EL (cell line): Measurements from ENCODE around the gene C3orf18.

Source experiments
- DNase-seq: peaks from one replicate; pipeline ENCODE4 v3.0.0-alpha.2; 2016

Gene C3orf18

GRCh38 chr3:50567386-50568167 is at the start of gene C3orf18:
Gene C3orf18, minus strand, starts transcription at chr3:50567747. Its CDS starts 2,048 bp downstream, at chr3:50565699.
- peak; percentile 92 for DNase-seq

- DNase-seq = peak; percentile 90
Measured at GRCh38 chr3:50616770-50617095, 49.2 kb upstream of the C3orf18 start.

- DNase-seq = peak; percentile 81
Measured at GRCh38 chr3:50616003-50616769, 48.6 kb upstream of the C3orf18 start.

DNA sequence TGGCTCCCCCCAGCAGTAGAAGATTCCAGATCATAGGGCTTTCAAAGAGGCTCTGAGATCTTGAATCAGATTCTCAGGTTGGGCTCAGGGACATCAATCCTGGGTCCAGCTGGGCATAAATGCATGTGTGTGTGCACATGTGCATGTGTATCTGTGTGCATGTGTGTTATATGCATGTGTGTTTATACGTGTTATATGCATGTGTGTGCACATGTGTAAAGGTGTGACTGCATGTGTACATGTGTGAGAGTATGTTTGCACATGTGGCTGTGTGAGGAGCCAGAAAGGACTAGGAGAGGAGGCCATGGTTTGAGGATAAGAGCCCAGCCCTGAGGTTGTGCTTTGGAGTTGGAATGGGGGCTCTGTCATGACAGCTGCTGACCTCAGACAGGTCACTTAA is 47.6 kb upstream of the C3orf18 start:
- no peak for DNase-seq

DNA sequence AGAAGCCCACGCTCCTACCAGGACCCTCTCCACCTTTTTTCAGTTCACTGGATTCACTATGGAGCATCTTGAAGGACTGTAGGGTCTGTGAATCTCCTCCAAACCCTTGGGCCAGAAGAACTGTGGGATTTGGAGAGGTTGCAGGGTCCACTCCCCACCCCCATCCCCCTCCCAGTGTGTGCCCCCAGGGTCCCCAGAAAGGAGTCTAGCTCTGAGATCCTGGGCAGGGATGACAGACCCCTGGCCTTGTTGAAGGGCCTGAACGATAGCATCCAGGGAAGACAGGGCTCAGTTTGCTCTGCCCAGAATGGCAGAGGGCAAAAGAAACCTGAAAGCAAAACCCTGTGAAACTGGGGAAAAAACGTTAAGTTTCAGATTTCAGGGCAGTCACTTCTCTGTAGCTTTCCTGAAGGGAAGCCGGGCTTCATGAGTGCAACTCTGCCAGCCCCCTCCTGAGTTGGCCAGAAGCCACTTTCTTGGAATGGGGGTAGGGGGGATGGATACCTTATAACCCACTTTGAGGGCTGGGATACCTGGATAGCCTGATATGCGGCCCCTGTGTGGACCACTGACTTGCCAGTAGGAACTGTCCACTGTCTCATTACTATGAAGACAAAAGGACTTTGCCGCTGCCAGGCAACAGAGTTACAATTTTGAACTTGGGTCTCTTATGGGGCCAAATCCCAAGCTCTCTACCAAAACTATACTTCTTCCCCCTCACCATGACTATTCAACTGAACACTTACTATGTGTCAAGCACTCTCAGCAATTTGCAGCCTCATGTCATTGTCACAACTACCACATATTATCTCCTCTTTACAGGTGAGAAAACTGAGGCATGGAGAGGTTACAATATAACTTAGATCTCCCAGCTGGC is 45.7 kb upstream of the C3orf18 start:
- DNase-seq = no peak

DNA sequence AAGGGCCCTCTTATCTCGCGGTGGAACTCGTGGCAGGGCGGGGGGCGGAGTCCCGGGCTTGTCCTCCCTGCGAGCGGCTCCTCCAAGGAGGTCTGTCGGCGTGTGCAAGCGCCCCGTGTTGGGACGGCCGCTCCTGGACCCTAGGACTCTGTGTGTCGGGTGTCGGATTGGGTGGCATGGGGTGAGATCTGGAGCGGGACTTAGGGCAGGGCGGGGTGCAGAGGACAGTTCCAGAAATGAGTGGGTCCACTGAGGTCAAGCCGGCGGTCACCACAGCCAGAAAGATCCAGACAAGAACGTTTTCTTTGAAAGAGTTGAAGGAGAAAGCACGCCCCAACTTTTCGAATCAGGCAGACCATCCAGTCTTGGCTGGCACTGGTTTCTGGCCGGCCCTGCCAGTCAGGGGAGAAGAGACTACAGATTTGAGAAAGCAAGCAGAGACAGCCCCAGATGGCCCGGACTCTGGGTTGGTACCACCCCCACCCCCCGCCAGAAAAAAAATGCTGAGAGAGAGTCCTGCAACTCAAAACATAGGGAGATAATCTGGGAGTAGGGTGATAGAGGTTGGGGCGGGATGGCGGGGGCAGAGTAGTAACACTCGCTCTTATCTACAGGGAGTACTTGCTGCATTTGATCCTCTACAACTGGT is 44.8 kb upstream of the C3orf18 start:
- no peak for DNase-seq

GRCh38 chr3:50611464-50612233 is 44.1 kb upstream of the C3orf18 start, which contains the start of gene CISH:
Gene CISH, minus strand, starts transcription at chr3:50611774. Its CDS starts 124 bp downstream, at chr3:50611650.
- DNase-seq = peak; percentile 93

- DNase-seq = no peak
Measured at GRCh38 chr3:50610992-50611463, 43.5 kb upstream of the C3orf18 start.

GRCh38 chr3:50610181-50610971 is 42.8 kb upstream of the C3orf18 start:
- DNase-seq = no peak

GRCh38 chr3:50609763-50610085 is 42.2 kb upstream of the C3orf18 start:
- no peak for DNase-seq

- DNase-seq = no peak
Measured at GRCh38 chr3:50609071-50609762, 41.7 kb upstream of the C3orf18 start.

GRCh38 chr3:50608278-50608677 is 40.7 kb upstream of the C3orf18 start:
- DNase-seq = no peak

- DNase-seq = no peak
Measured at GRCh38 chr3:50607271-50608091, 39.9 kb upstream of the C3orf18 start.

GRCh38 chr3:50606596-50606995 is 39.0 kb upstream of the C3orf18 start:
- DNase-seq = no peak

- DNase-seq = no peak
Measured at GRCh38 chr3:50605901-50606326, 38.4 kb upstream of the C3orf18 start.

DNA sequence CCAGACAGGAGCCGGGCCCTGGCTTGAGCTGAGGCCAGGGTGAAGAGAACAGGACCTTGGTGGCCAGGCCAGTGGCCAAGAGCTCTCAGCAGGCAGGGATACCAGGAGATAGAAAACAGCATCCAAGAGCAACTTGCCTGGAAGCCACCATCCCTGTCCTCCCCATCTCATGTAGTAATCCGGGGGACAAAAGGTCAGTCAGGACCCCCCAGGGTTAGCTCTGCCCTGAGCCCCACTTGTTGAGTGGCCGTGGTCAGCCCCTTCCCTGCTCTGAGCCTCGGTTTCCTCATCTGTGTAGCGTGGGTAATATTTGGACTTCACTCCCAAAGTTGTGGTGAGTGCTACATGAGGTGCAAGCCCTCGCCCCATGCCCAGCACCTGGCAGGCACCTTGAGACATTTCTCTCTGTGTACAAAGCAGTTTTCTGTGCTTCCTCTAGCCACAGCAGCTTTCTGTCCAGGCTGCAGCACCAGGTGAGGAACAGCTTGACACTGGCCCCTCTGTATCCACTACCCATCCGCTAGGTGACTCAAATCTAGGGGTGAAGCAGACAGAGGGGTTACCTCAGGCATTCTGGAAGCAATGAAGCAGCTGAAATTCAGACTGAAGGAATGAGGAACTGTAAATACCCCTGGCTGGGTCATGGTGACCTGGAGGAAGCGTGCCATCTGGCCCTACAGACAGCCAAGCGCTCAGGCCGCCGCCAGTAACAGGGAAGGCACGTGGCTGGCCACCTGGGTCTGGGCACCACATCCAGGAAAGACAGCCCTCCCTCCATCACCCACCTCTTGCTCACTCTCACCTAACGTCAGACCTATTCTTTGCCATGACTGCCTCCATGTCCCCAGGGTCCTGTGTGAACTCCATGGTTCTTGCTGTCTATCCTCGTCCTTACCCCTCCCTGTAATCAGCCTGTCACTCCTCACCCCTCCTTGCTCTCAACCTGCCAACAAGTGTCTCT is 37.4 kb upstream of the C3orf18 start:
- no peak for DNase-seq

DNA sequence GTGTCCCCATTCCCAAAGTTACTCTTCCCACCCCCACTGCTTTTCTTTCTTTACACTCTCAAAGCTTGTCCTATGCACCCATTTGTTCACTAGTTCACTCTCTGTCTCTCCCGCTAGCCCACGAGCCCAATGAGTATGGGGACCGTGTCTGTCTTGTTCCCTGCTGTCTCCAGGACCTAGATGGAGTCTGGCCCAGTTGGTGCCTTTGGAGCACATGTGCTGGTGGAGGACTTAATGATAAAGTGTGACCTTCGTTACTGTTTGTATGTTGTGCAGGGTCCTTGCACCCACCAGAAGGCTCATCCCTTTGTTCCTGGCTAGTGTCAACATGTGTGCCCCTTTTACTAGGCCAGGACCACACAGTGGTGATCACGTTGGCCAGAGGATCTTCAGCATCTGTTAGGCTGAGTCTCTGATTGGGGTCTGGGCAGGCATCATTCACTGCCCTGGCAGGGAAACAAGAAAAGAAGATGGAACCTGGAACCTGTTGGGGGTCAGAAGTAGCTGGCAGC is 36.6 kb upstream of the C3orf18 start:
- no peak for DNase-seq
